Breast epithelium (tissue), 4 donors: ENCODE results near the gene SSTR5. TPM values are rescaled to one million over a fixed set of nuclear protein-coding genes. Genes with fewer than 3 reads are reported as not detected.

Experiments used
- DNase-seq, 2 donors: peaks; one replicate each; pipeline ENCODE4 v3.0.0-alpha.2; 2019; ENCODE audit warnings: low spot score in 2 of 2
- H3K27ac ChIP-seq, 2 donors: fragments of 200-600 bp; sonication (generic) in 1 of 2; one replicate each; pipeline ENCODE4 v1.5.1; 2016 to 2019; ENCODE audit warnings: mild to moderate bottlenecking in 1 of 2
- H3K27me3 ChIP-seq, 2 donors: fragments of 200-600 bp; sonication (generic) in 1 of 2; one replicate each; pipeline versions ENCODE4 v1.5.1 to v1.6.0; 2017 to 2019; ENCODE audit warnings: control low read depth in 1 of 2, mild to moderate bottlenecking in 1 of 2
- H3K36me3 ChIP-seq: fragments of 200-600 bp; one replicate; pipeline ENCODE4 v1.5.1; 2019
- H3K4me1 ChIP-seq, 2 donors: fragments of 200-600 bp; sonication (generic); one replicate each; pipeline ENCODE4 v1.5.1; 2016 to 2019; ENCODE audit warnings: control low read depth in 1 of 2
- H3K4me3 ChIP-seq, 3 donors: fragments of 200-600 bp; sonication (generic); 1 replicate in 2 of 3; 2 replicates in 1 of 3; pipeline ENCODE4 v1.5.1; 2016 to 2019; ENCODE audit warnings: mild to moderate bottlenecking in 3 of 3, moderate library complexity in 2 of 3
- H3K9me3 ChIP-seq, 2 donors: fragments of 200-600 bp; sonication (generic) in 1 of 2; one replicate each; pipeline ENCODE4 v1.5.1; 2016 to 2019; ENCODE audit warnings: control low read depth in 1 of 2
- POLR2A ChIP-seq: fragments of 450-650 bp; IDR thresholded peaks from one replicate; pipeline ENCODE4 v1.6.1; 2016; ENCODE audit warnings: antibody characterized with exemption, mild to moderate bottlenecking, moderate library complexity
- POLR2AphosphoS5 ChIP-seq, 3 donors: sonication (generic); formaldehyde crosslinking; IDR thresholded peaks; one replicate each; pipeline ENCODE4 v1.6.1; 2017; ENCODE audit warnings: antibody characterized with exemption in 3 of 3
- intact Hi-C: fragments of 100-400 bp; cut with DNase I; formaldehyde crosslinking; loops from one replicate; pipeline ENCODE4 v1.15.1; 2023; ENCODE audit warnings: low total_unique reads
- total RNA-seq, 3 donors: library from RNA; depleted of rRNA; stranded (reverse); fragments of >200 nt; gene quantifications; one replicate each; pipeline ENCODE4 v1.1.0, GENCODE V29; 2016
- TF ChIP-seq, protein P1 (sequence below), 3 donors: fragments of 450-650 bp; IDR thresholded peaks; one replicate each; pipeline ENCODE4 v1.5.1; 2016 to 2017; ENCODE audit warnings: antibody characterized with exemption in 3 of 3, mild to moderate bottlenecking in 3 of 3, moderate library complexity in 3 of 3

The SSTR5 gene
- total RNA-seq, 3 donors from 2014 or later: not detected

DNA sequence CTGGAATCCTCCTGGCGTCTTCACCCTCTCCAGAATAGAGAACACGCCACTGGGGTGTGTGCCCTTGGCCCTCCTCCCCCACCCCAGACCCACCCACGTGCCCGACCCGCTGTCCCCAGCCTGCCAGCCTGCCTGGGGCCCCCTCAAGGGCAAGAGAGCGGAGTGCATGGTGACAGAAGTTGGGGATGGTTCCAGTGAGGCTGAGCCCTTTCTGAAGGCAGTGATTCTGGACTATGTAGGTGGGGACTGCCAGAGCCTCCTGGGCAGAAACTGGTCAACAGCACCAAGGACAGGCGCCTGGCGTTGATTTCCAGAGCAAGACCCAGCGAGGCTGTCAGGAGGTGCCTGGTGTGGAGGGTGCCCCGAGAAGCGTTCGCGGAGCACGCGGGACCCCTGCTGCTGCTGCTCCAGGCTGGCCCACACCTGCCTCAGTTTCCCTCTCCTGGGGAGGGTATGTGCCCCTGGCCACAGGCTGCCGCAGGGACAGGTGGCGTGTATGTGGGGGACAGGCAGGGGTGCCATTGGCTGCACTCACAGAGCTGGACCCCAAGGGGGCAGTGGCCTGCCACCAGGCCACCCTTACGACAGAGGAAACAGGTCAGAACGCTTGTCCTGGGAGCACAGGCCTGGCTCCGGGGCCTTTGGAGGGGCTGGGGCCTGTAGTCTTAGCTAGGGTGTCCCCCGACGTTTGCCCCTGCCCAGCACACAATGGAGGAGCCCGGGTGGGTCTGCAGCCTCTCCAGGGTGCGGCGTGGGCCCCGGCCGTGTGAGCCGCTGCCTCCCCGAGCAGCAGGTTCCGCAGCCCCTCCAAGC, 1.2 kb downstream of the SSTR5 start:
- H3K27ac ChIP-seq: no peak overlapping the region
- TF ChIP-seq POLR2A (no peak), POLR2AphosphoS5 (IDR thresholded peaks at IDR 0.05) (no peak)
- H3K36me3 ChIP-seq: no peaks in the 10 kb centered on the region
- H3K27me3 ChIP-seq: peaks cover 2 to 95% of the 10 kb centered on the region in 2 donors
- no peaks in the 10 kb centered on the region for H3K4me1 ChIP-seq
- intact Hi-C loops: no loop called here
- no peak overlapping the region for H3K4me3 ChIP-seq
- no peaks in the 10 kb centered on the region for H3K9me3 ChIP-seq
- DNase-seq: no peak

DNA sequence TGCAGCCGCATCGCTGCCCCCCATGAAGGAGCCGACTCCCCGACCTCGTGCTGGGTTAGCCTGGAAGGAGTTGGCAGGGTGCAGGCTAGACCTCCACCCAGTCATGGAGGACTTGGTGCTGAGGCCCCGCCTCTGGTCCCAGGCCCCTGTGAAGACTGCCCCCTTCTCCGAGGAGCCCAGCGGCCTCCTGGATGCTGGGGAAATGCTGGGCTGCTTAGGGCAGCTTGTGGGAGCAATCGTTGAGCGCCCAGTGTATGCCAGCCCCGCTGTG, 1.8 kb downstream of the SSTR5 start:
- no peak overlapping the region for H3K4me3 ChIP-seq
- intact Hi-C loops: no loop called here
- no peaks in the 10 kb centered on the region for H3K36me3 ChIP-seq
- no peaks in the 10 kb centered on the region for H3K4me1 ChIP-seq
- no peak overlapping the region for H3K27ac ChIP-seq
- no peak for TF ChIP-seq POLR2AphosphoS5 (IDR thresholded peaks at IDR 0.05)
- TF ChIP-seq POLR2A: no peak
- TF ChIP-seq, protein P1, sequence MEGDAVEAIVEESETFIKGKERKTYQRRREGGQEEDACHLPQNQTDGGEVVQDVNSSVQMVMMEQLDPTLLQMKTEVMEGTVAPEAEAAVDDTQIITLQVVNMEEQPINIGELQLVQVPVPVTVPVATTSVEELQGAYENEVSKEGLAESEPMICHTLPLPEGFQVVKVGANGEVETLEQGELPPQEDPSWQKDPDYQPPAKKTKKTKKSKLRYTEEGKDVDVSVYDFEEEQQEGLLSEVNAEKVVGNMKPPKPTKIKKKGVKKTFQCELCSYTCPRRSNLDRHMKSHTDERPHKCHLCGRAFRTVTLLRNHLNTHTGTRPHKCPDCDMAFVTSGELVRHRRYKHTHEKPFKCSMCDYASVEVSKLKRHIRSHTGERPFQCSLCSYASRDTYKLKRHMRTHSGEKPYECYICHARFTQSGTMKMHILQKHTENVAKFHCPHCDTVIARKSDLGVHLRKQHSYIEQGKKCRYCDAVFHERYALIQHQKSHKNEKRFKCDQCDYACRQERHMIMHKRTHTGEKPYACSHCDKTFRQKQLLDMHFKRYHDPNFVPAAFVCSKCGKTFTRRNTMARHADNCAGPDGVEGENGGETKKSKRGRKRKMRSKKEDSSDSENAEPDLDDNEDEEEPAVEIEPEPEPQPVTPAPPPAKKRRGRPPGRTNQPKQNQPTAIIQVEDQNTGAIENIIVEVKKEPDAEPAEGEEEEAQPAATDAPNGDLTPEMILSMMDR (IDR thresholded peaks at IDR 0.05): no peak
- H3K9me3 ChIP-seq: no peaks in the 10 kb centered on the region
- peaks cover 2 to 95% of the 10 kb centered on the region in 2 donors for H3K27me3 ChIP-seq
- no peak for DNase-seq

DNA sequence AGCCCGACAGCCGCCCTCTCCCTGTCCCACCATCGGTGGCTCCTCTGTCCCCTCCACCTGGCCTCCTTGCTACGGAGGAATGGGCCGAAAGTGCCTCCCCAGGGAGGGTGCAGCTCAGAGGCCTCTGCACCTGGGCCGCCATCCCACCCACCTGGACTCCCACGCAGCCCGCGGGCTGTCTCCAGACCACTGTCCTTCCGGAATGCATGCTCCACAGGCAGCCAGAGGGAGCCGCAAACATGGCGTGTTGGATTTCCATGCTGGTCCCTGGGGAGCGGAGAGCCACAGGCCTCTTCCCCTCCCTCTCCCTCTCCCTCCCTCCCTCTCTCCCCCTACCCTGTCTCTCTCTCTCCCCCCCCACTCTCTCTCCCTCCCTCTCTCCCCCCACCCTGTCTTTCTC, 3.0 kb downstream of the SSTR5 start:
- intact Hi-C loops: no loop called here
- TF ChIP-seq, protein P1 (IDR thresholded peaks at IDR 0.05): no peak
- no peak for TF ChIP-seq POLR2A
- TF ChIP-seq POLR2AphosphoS5 (IDR thresholded peaks at IDR 0.05): no peak
- H3K4me1 ChIP-seq: no peaks in the 10 kb centered on the region
- DNase-seq: no peak
- no peaks in the 10 kb centered on the region for H3K9me3 ChIP-seq
- H3K27ac ChIP-seq: no peak overlapping the region
- no peaks in the 10 kb centered on the region for H3K36me3 ChIP-seq
- no peak overlapping the region for H3K4me3 ChIP-seq
- peaks cover 2 to 95% of the 10 kb centered on the region in 2 donors for H3K27me3 ChIP-seq

DNA sequence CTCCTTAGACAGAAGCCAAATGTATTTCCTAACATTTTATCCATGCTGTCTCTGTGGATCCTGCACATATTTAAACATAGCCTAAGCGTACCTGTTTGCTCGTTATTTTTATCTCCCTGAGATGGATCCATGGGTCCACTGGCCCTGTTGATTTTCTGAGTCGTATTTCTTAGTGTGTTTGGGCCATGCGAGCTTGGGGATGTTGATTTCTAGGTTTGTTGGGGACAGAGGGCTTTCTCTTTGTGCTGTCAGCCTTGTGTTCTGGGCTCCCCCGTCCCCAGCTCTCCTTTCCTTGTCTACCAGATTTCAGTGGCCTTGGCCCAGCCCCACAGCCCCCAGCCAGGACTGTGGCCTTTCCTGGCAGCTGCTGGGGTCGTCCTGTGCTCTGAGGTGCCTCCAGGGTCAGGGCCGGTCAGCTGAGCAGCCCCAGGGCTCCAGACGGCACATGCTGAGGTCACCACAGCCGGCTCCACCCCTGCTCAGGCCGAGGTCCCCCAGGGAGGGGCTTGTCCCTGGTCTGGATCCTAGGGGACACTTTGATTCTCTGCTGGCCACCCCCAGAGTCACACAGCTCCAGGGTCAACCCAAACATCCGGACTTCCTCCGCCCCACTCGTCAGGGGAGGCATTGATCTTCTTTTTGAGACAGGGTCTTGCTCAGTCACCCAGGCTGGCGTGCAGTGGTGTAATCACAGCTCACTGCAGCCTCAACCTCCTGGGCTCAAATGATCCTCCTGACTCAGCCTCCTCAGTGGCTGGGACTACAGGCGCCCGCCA, 4.4 kb downstream of the SSTR5 start:
- intact Hi-C loops: no loop called here
- Histone ChIP-seq H3K4me3 (no peak overlapping the region), H3K4me1 (no peaks in the 10 kb centered on the region), H3K27ac (no peak overlapping the region), H3K36me3 (no peaks in the 10 kb centered on the region), H3K27me3 (peaks cover 5 to 95% of the 10 kb centered on the region in 2 donors), H3K9me3 (no peaks in the 10 kb centered on the region)
- DNase-seq: no peak
- TF ChIP-seq POLR2AphosphoS5 (IDR thresholded peaks at IDR 0.05) (no peak), POLR2A (no peak)
- TF ChIP-seq, protein P1 (IDR thresholded peaks at IDR 0.05): no peak

DNA sequence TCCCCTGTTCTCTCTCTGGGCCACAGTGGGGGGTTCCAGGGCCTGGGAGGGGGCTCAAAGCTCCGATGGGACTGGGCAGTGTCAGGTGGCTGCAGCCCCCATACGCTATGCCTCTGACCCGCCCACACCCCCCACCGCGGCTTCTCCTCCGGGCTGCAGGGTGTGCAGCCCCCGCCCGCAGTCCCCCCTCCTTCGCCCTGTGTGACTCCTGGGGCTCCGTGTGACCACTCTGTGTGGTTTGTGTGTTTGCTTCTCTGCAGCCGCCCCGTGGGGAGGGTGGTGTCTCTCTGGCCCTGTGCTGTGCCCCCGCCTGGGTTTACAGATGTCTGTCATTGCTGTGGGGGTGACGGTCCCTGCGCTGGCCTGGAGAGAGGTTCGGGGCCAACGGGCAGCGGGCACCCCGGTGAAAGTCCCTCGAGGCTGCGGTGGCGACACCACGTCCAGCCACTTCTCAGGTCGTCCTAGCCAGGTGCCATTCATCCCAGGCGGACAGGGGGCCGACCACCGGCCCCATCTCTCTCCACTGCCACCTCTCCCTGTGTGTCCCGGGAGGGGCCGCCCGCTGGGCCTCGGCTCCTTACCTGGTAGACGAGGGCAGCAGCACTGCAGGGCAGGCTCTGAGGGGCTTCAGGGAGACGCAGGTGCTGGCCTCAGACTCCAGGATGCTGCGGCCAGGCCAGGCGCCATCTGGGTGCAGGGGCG, 5.5 kb downstream of the SSTR5 start:
- TF ChIP-seq, protein P1 (IDR thresholded peaks at IDR 0.05): no peak
- TF ChIP-seq POLR2AphosphoS5 (IDR thresholded peaks at IDR 0.05) (no peak), POLR2A (no peak)
- H3K4me3 ChIP-seq: no peak overlapping the region
- no peak overlapping the region for H3K27ac ChIP-seq
- DNase-seq: no peak
- intact Hi-C loops: no loop called here
- no peaks in the 10 kb centered on the region for H3K4me1 ChIP-seq
- no peaks in the 10 kb centered on the region for H3K9me3 ChIP-seq
- peaks cover 5 to 95% of the 10 kb centered on the region in 2 donors for H3K27me3 ChIP-seq
- no peaks in the 10 kb centered on the region for H3K36me3 ChIP-seq
